Fibroblast of lung (primary cell): ENCODE measurements around the gene TTC32. TPM values are rescaled to one million over a fixed set of nuclear protein-coding genes. Genes with fewer than 3 reads are reported as not detected.

Experiments used
- DNase-seq, 2 donors: peaks; one replicate each; pipeline versions ENCODE4 v3.0.0 to v3.0.0-alpha.2; 2010; ENCODE audit warnings: low read depth in 2 of 2
- H2AFZ ChIP-seq: 2 replicates; pipeline ENCODE4 v1.5.1; 2012; ENCODE audit warnings: low read length, control low read depth, inconsistent platforms
- H3K27ac ChIP-seq: 2 replicates; pipeline ENCODE4 v1.5.1; 2011; ENCODE audit warnings: low read length, control low read depth; ENCODE audit not compliant: insufficient read depth
- H3K27me3 ChIP-seq: 2 replicates; pipeline ENCODE4 v1.5.1; 2011; ENCODE audit warnings: mild to moderate bottlenecking, low read length; ENCODE audit not compliant: control insufficient read depth, insufficient read depth
- H3K36me3 ChIP-seq: 2 replicates; pipeline ENCODE4 v1.5.1; 2011; ENCODE audit warnings: low read length; ENCODE audit not compliant: control insufficient read depth, insufficient read depth
- H3K4me1 ChIP-seq: 2 replicates; pipeline ENCODE4 v1.5.1; 2011; ENCODE audit warnings: low read length; ENCODE audit not compliant: control insufficient read depth, insufficient read depth; ENCODE audit errors: extremely low read depth
- H3K4me2 ChIP-seq: 2 replicates; pipeline ENCODE4 v1.5.1; 2011; ENCODE audit warnings: low read length, control low read depth; ENCODE audit not compliant: insufficient read depth; ENCODE audit errors: extremely low read depth
- H3K4me3 ChIP-seq, 4 experiments: fragments of 200-600 bp in 1 of 4; sonication (generic) in 1 of 4; replicated peaks in 1 of 4; 2 replicates each; pipeline ENCODE4 v1.5.1; 2011 to 2016; ENCODE audit warnings: low read length in 4 of 4, low read depth in 3 of 4, mild to moderate bottlenecking in 3 of 4, control low read depth in 2 of 4, inconsistent platforms in 1 of 4, mixed read lengths in 1 of 4; ENCODE audit not compliant: insufficient read depth in 1 of 4; ENCODE audit errors: control extremely low read depth in 1 of 4
- H3K79me2 ChIP-seq: 2 replicates; pipeline ENCODE4 v1.5.1; 2012; ENCODE audit warnings: mild to moderate bottlenecking, low read length, inconsistent platforms; ENCODE audit not compliant: control insufficient read depth, insufficient read depth
- H3K9ac ChIP-seq: 2 replicates; pipeline ENCODE4 v1.5.1; 2011; ENCODE audit warnings: mild to moderate bottlenecking, low read length, control low read depth; ENCODE audit not compliant: insufficient read depth
- H3K9me3 ChIP-seq: 2 replicates; pipeline ENCODE4 v1.5.1; 2012; ENCODE audit warnings: low read depth, low read length; ENCODE audit not compliant: control insufficient read depth, insufficient read depth
- H4K20me1 ChIP-seq: 2 replicates; pipeline ENCODE4 v1.5.1; 2011; ENCODE audit warnings: low read length; ENCODE audit not compliant: control insufficient read depth, insufficient read depth; ENCODE audit errors: extremely low read depth
- CTCF ChIP-seq, 2 donors: IDR thresholded peaks in 1 of 2; conservative IDR thresholded peaks in 1 of 2; 1 replicate in 1 of 2; 2 replicates in 1 of 2; pipeline ENCODE4 v1.5.1; 2011 to 2012; ENCODE audit warnings: low read length in 2 of 2, control low read depth in 1 of 2, inconsistent platforms in 1 of 2, low read depth in 1 of 2, mild to moderate bottlenecking in 1 of 2
- EZH2 ChIP-seq: IDR thresholded peaks from 2 replicates; pipeline ENCODE4 v1.5.1; 2012; ENCODE audit warnings: low read length, control low read depth, mild to moderate bottlenecking; ENCODE audit errors: missing control alignments
- polyA plus RNA-seq, 2 donors: library from polyadenylated mRNA; depleted of rRNA in 1 of 2; stranded (reverse) in 1 of 2; unstranded in 1 of 2; fragments of >200 nt; gene quantifications; 2 replicates each; pipeline ENCODE4 v1.2.1, GENCODE V29; 2011 to 2012; ENCODE audit warnings: missing spikeins in 1 of 2
- total RNA-seq: library from RNA; depleted of rRNA; stranded (reverse); fragments of >200 nt; gene quantifications from 2 replicates; pipeline ENCODE4 v1.2.1, GENCODE V29; 2014

Gene TTC32
- total and polyA plus RNA-seq, 2 donors (not counting 1 experiment from before 2014, with no cell fraction given) = 4.7 to 5.8 TPM

GRCh38 chr2:19851116-19851695, 50.6 kb downstream of the TTC32 start:
- H3K4me1 ChIP-seq = no peaks in the 10 kb centered on the region
- H3K79me2 ChIP-seq = no peaks in the 10 kb centered on the region
- H2AFZ ChIP-seq = no peak overlapping the region
- DNase-seq = no peak
- no peaks in the 10 kb centered on the region for H4K20me1 ChIP-seq
- H3K4me2 ChIP-seq = no peak overlapping the region
- peaks cover 3% of the 10 kb centered on the region for H3K27me3 ChIP-seq
- H3K36me3 ChIP-seq = no peaks in the 10 kb centered on the region
- H3K27ac ChIP-seq = no peak overlapping the region
- TF ChIP-seq CTCF (conservative IDR thresholded peaks at IDR 0.05 in 1 of 2, IDR thresholded peaks at IDR 0.05 in 1 of 2; ENCODE audit: low read depth in 1 of 2, low read length in 2 of 2) (peak in 1 of 2 donors; percentile 21), EZH2 (no peak)
- H3K9ac ChIP-seq = no peak overlapping the region
- H3K4me3 ChIP-seq = no peak overlapping the region
- H3K9me3 ChIP-seq = no peaks in the 10 kb centered on the region

- H3K4me1 ChIP-seq = no peaks in the 10 kb centered on the region
- no peak overlapping the region for H2AFZ ChIP-seq
- TF ChIP-seq CTCF (conservative IDR thresholded peaks at IDR 0.05 in 1 of 2, IDR thresholded peaks at IDR 0.05 in 1 of 2; ENCODE audit: low read depth in 1 of 2, low read length in 2 of 2) (no peak), EZH2 (no peak)
- H3K27me3 ChIP-seq = peaks cover 3% of the 10 kb centered on the region
- no peaks in the 10 kb centered on the region for H3K79me2 ChIP-seq
- H3K4me3 ChIP-seq = no peak overlapping the region
- no peak overlapping the region for H3K27ac ChIP-seq
- no peaks in the 10 kb centered on the region for H3K9me3 ChIP-seq
- no peak overlapping the region for H3K9ac ChIP-seq
- DNase-seq = no peak
- no peaks in the 10 kb centered on the region for H4K20me1 ChIP-seq
- no peaks in the 10 kb centered on the region for H3K36me3 ChIP-seq
- no peak overlapping the region for H3K4me2 ChIP-seq
Measured at GRCh38 chr2:19850056-19851050, 51.4 kb downstream of the TTC32 start.

- Histone ChIP-seq H3K9me3 (no peaks in the 10 kb centered on the region), H3K4me3 (no peak overlapping the region), H3K79me2 (no peaks in the 10 kb centered on the region), H2AFZ (no peak overlapping the region), H3K36me3 (no peaks in the 10 kb centered on the region), H3K27ac (no peak overlapping the region), H3K9ac (no peak overlapping the region), H3K27me3 (peaks cover 6% of the 10 kb centered on the region), H3K4me1 (no peaks in the 10 kb centered on the region), H3K4me2 (no peak overlapping the region), H4K20me1 (no peaks in the 10 kb centered on the region)
- no peak for DNase-seq
- TF ChIP-seq CTCF (conservative IDR thresholded peaks at IDR 0.05 in 1 of 2, IDR thresholded peaks at IDR 0.05 in 1 of 2; ENCODE audit: low read depth in 1 of 2, low read length in 2 of 2) (no peak), EZH2 (no peak)
Measured at GRCh38 chr2:19848952-19849351, 52.8 kb downstream of the TTC32 start.
